ENCODE results near the gene KRTAP29-1. TPM values are rescaled to one million over a fixed set of nuclear protein-coding genes. Genes with fewer than 3 reads are reported as not detected.

KRTAP29-1 gene
- total RNA-seq, 1 donor from 2014 or later: not detected

GRCh38 chr17:41254861-41255260, 47.8 kb downstream of the KRTAP29-1 start:
- ATAC-seq: no peak
- no peak for DNase-seq (ENCODE audit: low spot score)

Other genes starting within 250 kb of the KRTAP29-1 start
- not detected for gene KRTAP2-2, start 247.6 kb downstream of the KRTAP29-1 start, total RNA-seq
- not detected for gene KRTAP2-3, start 242.7 kb downstream of the KRTAP29-1 start, total RNA-seq
- gene KRTAP2-4, start 237.0 kb downstream of the KRTAP29-1 start, total RNA-seq: not detected
- not detected for gene KRTAP4-7, start 218.7 kb downstream of the KRTAP29-1 start, total RNA-seq
- not detected for gene KRTAP4-8, start 204.7 kb downstream of the KRTAP29-1 start, total RNA-seq
- gene KRTAP4-16, start 200.6 kb downstream of the KRTAP29-1 start, total RNA-seq: not detected
- not detected for gene KRTAP4-9, start 197.5 kb downstream of the KRTAP29-1 start, total RNA-seq
- gene KRTAP4-11, start 184.5 kb downstream of the KRTAP29-1 start, total RNA-seq: not detected
- gene KRTAP4-12, start 178.7 kb downstream of the KRTAP29-1 start, total RNA-seq: not detected
- not detected for gene KRTAP4-6, start 162.3 kb downstream of the KRTAP29-1 start, total RNA-seq
- not detected for gene KRTAP4-5, start 153.0 kb downstream of the KRTAP29-1 start, total RNA-seq
- not detected for gene KRTAP4-4, start 142.1 kb downstream of the KRTAP29-1 start, total RNA-seq
- gene KRTAP4-3, start 134.6 kb downstream of the KRTAP29-1 start, total RNA-seq: not detected
- gene KRTAP4-2, start 124.6 kb downstream of the KRTAP29-1 start, total RNA-seq: not detected
- not detected for gene KRTAP4-1, start 117.9 kb downstream of the KRTAP29-1 start, total RNA-seq
- gene KRTAP9-1, start 113.0 kb downstream of the KRTAP29-1 start, total RNA-seq: not detected
- not detected for gene KRTAP9-2, start 76.2 kb downstream of the KRTAP29-1 start, total RNA-seq
- not detected for gene KRTAP9-3, start 70.4 kb downstream of the KRTAP29-1 start, total RNA-seq
- gene KRTAP9-8, start 64.9 kb downstream of the KRTAP29-1 start, total RNA-seq: not detected
- not detected for gene KRTAP9-4, start 53.2 kb downstream of the KRTAP29-1 start, total RNA-seq
- not detected for gene KRTAP9-9, start 47.5 kb downstream of the KRTAP29-1 start, total RNA-seq
- gene KRTAP9-6, start 37.5 kb downstream of the KRTAP29-1 start, total RNA-seq: not detected
- gene KRTAP9-7, start 27.2 kb downstream of the KRTAP29-1 start, total RNA-seq: not detected
- not detected for gene KRTAP16-1, start 6.5 kb upstream of the KRTAP29-1 start, total RNA-seq
- gene KRTAP17-1, start 12.9 kb upstream of the KRTAP29-1 start, total RNA-seq: not detected
- gene KRT33A, start 48.0 kb upstream of the KRTAP29-1 start, total RNA-seq: not detected
- gene KRT33B, start 67.0 kb upstream of the KRTAP29-1 start, total RNA-seq: not detected
- gene KRT34, start 79.5 kb upstream of the KRTAP29-1 start, total RNA-seq: not detected
- gene KRT31, start 94.8 kb upstream of the KRTAP29-1 start, total RNA-seq: not detected
- not detected for gene KRT37, start 121.7 kb upstream of the KRTAP29-1 start, total RNA-seq
- not detected for gene KRT38, start 138.1 kb upstream of the KRTAP29-1 start, total RNA-seq
- gene KRT32, start 164.5 kb upstream of the KRTAP29-1 start, total RNA-seq: not detected
- not detected for gene KRT35, start 178.3 kb upstream of the KRTAP29-1 start, total RNA-seq
- not detected for gene KRT36, start 187.1 kb upstream of the KRTAP29-1 start, total RNA-seq
- gene KRT13, start 202.8 kb upstream of the KRTAP29-1 start, total RNA-seq: not detected
- gene KRT15, start 216.0 kb upstream of the KRTAP29-1 start, total RNA-seq: 0.15 TPM
- 5.7 TPM for gene KRT19, start 225.5 kb upstream of the KRTAP29-1 start, total RNA-seq